GM12878 (cell line): ENCODE results near the gene LRRC7.

Source experiments
- HDGF ChIP-seq: fragments of 450-650 bp; IDR thresholded peaks from 2 replicates; pipeline ENCODE4 v1.6.1; 2016; ENCODE audit warnings: antibody characterized with exemption
- POLR2A ChIP-seq: IDR thresholded peaks from 2 replicates; pipeline ENCODE4 v1.6.1; 2011; ENCODE audit warnings: low read depth, mild to moderate bottlenecking, low read length
- SRF ChIP-seq, 2 experiments: IDR thresholded peaks; 2 replicates each; pipeline ENCODE4 v1.6.1; 2011; ENCODE audit warnings: low read depth in 2 of 2, low read length in 2 of 2, mild to moderate bottlenecking in 1 of 2, moderate library complexity in 1 of 2

- TF ChIP-seq POLR2A (no peak), SRF (IDR thresholded peaks at IDR 0.05; ENCODE audit: low read depth in 2 of 2, low read length in 2 of 2) (no peak), HDGF (no peak)
These were observed 139.4 kb downstream of the LRRC7 start for GRCh38 chr1:69707103-69707502.
